ENCODE measurements around the gene CELF3. TPM values are rescaled to one million over a fixed set of nuclear protein-coding genes. Genes with fewer than 3 reads are reported as not detected.

CELF3 gene
- total and polyA plus RNA-seq, 9 of the 15 experiments (the other 6 are each of a cell fraction or from before 2014, with no cell fraction given): not detected

GRCh38 chr1:151756291-151756690 is 39.7 kb upstream of the CELF3 start:
- Histone ChIP-seq H2AFZ (ENCODE audit: low read depth, low read length) (no peak overlapping the region), H3K9me1 (ENCODE audit: control insufficient read depth, insufficient read depth, low read length) (no peaks in the 10 kb centered on the region), H3K79me2 (ENCODE audit: control insufficient read depth, insufficient read depth, low read length) (no peaks in the 10 kb centered on the region), H3K9ac (ENCODE audit: insufficient read depth in 1 of 2, low read depth in 2 of 2, low read length in 2 of 2) (no peak overlapping the region), H3K4me2 (ENCODE audit: insufficient read depth, low read length) (no peak overlapping the region), H3K27me3 (ENCODE audit: control insufficient read depth in 2 of 2, insufficient read depth in 2 of 2, low read length in 2 of 2) (no peaks in the 10 kb centered on the region), H3K4me1 (replicated peaks in 1 of 2; ENCODE audit: control insufficient read depth in 2 of 2, insufficient read depth in 2 of 2, low read length in 2 of 2) (peaks cover 0 to 4% of the 10 kb centered on the region in 2 experiments; a peak in 3 of 5 replicates), H3K27ac (ENCODE audit: extremely low read depth, low read depth, low read length) (no peak overlapping the region), H3K4me3 (no peak overlapping the region), H4K20me1 (replicated peaks; ENCODE audit: control insufficient read depth, insufficient read depth, low read length) (no peaks in the 10 kb centered on the region), H3K9me3 (replicated peaks; ENCODE audit: control insufficient read depth, insufficient read depth, low read depth, low read length) (no peaks in the 10 kb centered on the region), H3K36me3 (ENCODE audit: control insufficient read depth, insufficient read depth, low read length) (peaks cover 28% of the 10 kb centered on the region; the same call in 2 of the 3 replicates)
- WGBS (ENCODE audit: insufficient coverage, low coverage, missing lambda C conversion rate): 0% methylated on average over 1 of the region's 1 CpG
- intact Hi-C loops (cut with micrococcal nuclease): no loop called here
- ChIA-PET POLR2A (interaction anchor here (0.9 to 1.3 kb wide), 2 partner anchors 18 to 44 kb away, joined by 3 read pairs; no protein-coding TSS in a partner anchor), CTCF (ENCODE audit: low intra/inter-chr PET ratio) (no interaction called here)
- ATAC-seq (peak; percentile 47; the same call in 1 of the 3 replicates), FAIRE-seq (peak; percentile 57), DNase-seq (ENCODE audit: extremely low read depth in 1 of 4, low spot score in 3 of 4) (no peak)
- in situ Hi-C loops (cut with MboI): no loop called here
- no TSS peak for BruUV-seq (replicated peaks)
- no peak for TF ChIP-seq OTX1 (CRISPR knock-in tag; IDR thresholded peaks at IDR 0.05)
- 0 out of 2 replicates have a peak, but pooled peaks have one; percentile 21 for TF ChIP-seq VEZF1 (CRISPR knock-in tag; IDR thresholded peaks at IDR 0.05)
- TF ChIP-seq ARHGAP35 (IDR thresholded peaks at IDR 0.05; ENCODE audit: partially characterized antibody): no peak
- no peak for TF ChIP-seq CTCFL (IDR thresholded peaks at IDR 0.05; ENCODE audit: borderline replicate concordance, insufficient read depth, low read depth, low read length, poor library complexity, severe bottlenecking)
- no peak for TF ChIP-seq KAT8 (IDR thresholded peaks at IDR 0.05; ENCODE audit: low read depth)
- no peak for TF ChIP-seq ELK1 (CRISPR knock-in tag; IDR thresholded peaks at IDR 0.05)
- no peak for TF ChIP-seq PPARD (CRISPR knock-in tag; IDR thresholded peaks at IDR 0.05)
- TF ChIP-seq MAX (CRISPR knock-in tag; IDR thresholded peaks at IDR 0.05): no peak
- TF ChIP-seq CAMTA2 (CRISPR knock-in tag; conservative IDR thresholded peaks at IDR 0.05): no peak
- TF ChIP-seq SAFB2 (IDR thresholded peaks at IDR 0.05; ENCODE audit: borderline replicate concordance, low read depth, low read length, severe bottlenecking): no peak
- no peak for TF ChIP-seq GATAD2B (IDR thresholded peaks at IDR 0.05; ENCODE audit: borderline replicate concordance)
- no peak for TF ChIP-seq ARID2 (IDR thresholded peaks at IDR 0.05)
- no peak for TF ChIP-seq MECOM (CRISPR knock-in tag; IDR thresholded peaks at IDR 0.05)
- no peak for TF ChIP-seq POLR3A (IDR thresholded peaks at IDR 0.05; ENCODE audit: borderline replicate concordance, extremely low read depth, insufficient read depth, insufficient read length)
- no peak for TF ChIP-seq ZBTB49 (CRISPR knock-in tag; IDR thresholded peaks at IDR 0.05; ENCODE audit: borderline replicate concordance)
- no peak for TF ChIP-seq DNMT1 (IDR thresholded peaks at IDR 0.05)
